GM12878 (cell line): ENCODE data around the gene NCAPD2. TPM values are rescaled to one million over a fixed set of nuclear protein-coding genes. Genes with fewer than 3 reads are reported as not detected.

Source experiments
- E2F8 ChIP-seq: fragments of 450-650 bp; IDR thresholded peaks from 2 replicates; pipeline ENCODE4 v1.6.1; 2018; ENCODE audit warnings: mild to moderate bottlenecking, low read depth, moderate library complexity; ENCODE audit not compliant: partially characterized antibody
- GATAD2B ChIP-seq: fragments of 450-650 bp; conservative IDR thresholded peaks from 2 replicates; pipeline ENCODE4 v1.6.1; 2017; ENCODE audit warnings: low read depth, mild to moderate bottlenecking, moderate library complexity
- IKZF1 ChIP-seq: fragments of 450-650 bp; conservative IDR thresholded peaks from 2 replicates; pipeline ENCODE4 v1.6.1; 2017; ENCODE audit warnings: antibody characterized with exemption, mild to moderate bottlenecking
- IKZF2 ChIP-seq, 2 experiments: fragments of 450-650 bp; IDR thresholded peaks; 2 replicates each; pipeline ENCODE4 v1.6.1; 2017; ENCODE audit warnings: mild to moderate bottlenecking in 2 of 2, moderate library complexity in 2 of 2
- IRF4 ChIP-seq: IDR thresholded peaks from 2 replicates; pipeline ENCODE4 v1.6.1; 2011; ENCODE audit warnings: low read depth, low read length
- NFYB ChIP-seq: IDR thresholded peaks from 2 replicates; pipeline ENCODE4 v1.6.1; 2011; ENCODE audit warnings: low read depth, mild to moderate bottlenecking, low read length, improper control_type of control experiment, moderate library complexity; ENCODE audit not compliant: insufficient read depth
- NR2F1 ChIP-seq: fragments of 450-650 bp; conservative IDR thresholded peaks from 2 replicates; pipeline ENCODE4 v1.6.1; 2017; ENCODE audit warnings: mild to moderate bottlenecking
- POLR2AphosphoS5 ChIP-seq: IDR thresholded peaks from 2 replicates; pipeline ENCODE4 v1.6.1; 2011; ENCODE audit warnings: mild to moderate bottlenecking, low read length, inconsistent platforms
- SMARCA5 ChIP-seq: fragments of 450-650 bp; IDR thresholded peaks from 2 replicates; pipeline ENCODE4 v1.6.1; 2017; ENCODE audit warnings: mild to moderate bottlenecking
- SMC3 ChIP-seq: IDR thresholded peaks from 2 replicates; pipeline ENCODE4 v1.6.1; 2011; ENCODE audit warnings: low read length, improper control_type of control experiment, borderline replicate concordance
- SP1 ChIP-seq: IDR thresholded peaks from one replicate; pipeline ENCODE4 v1.6.1; 2011; ENCODE audit warnings: low read depth, low read length
- TARDBP ChIP-seq: IDR thresholded peaks from 2 replicates; pipeline ENCODE4 v1.6.1; 2016; ENCODE audit warnings: borderline replicate concordance
- YBX1 ChIP-seq: fragments of 450-650 bp; IDR thresholded peaks from 2 replicates; pipeline ENCODE4 v1.6.1; 2016; ENCODE audit warnings: antibody characterized with exemption
- ZNF687 ChIP-seq: fragments of 450-650 bp; IDR thresholded peaks from 2 replicates; pipeline ENCODE4 v1.6.1; 2017; ENCODE audit warnings: mild to moderate bottlenecking, moderate library complexity
- polyA plus RNA-seq, 11 experiments: library from polyadenylated mRNA; depleted of rRNA in 4 of 11; unstranded in 6 of 11; stranded (reverse) in 5 of 11; fragments of >200 nt; fragmentation: Nextera tagmentation in 4 of 11; fragmentation: Illumina TruSeq in 1 of 11; extraction: Ambion mirVana in 4 of 11; extraction: Trizol in 1 of 11; gene quantifications; 1 replicate in 1 of 11; 2 replicates in 10 of 11; pipeline versions ENCODE4 v1.2.1 to v1.2.3, GENCODE V29; 2011 to 2016; ENCODE audit warnings: inconsistent platforms in 2 of 11, missing spikeins in 2 of 11, low read depth in 1 of 11
- total RNA-seq, 4 experiments: library from RNA; depleted of rRNA in 3 of 4; stranded (reverse); fragments of >200 nt in 3 of 4; fragmentation: Illumina TruSeq in 1 of 4; extraction: Trizol in 1 of 4; gene quantifications; 2 replicates each; pipeline versions ENCODE4 v1.2.1 to v1.2.3, GENCODE V29; 2013 to 2021
- TF ChIP-seq, protein P1 (sequence below): fragments of 450-650 bp; IDR thresholded peaks from 2 replicates; pipeline ENCODE4 v1.6.1; 2016; ENCODE audit warnings: mild to moderate bottlenecking, moderate library complexity, borderline replicate concordance
- TF ChIP-seq, protein P2 (sequence below): IDR thresholded peaks from 2 replicates; pipeline ENCODE4 v1.6.1; 2011; ENCODE audit warnings: borderline replicate concordance, low read depth, mild to moderate bottlenecking, moderate library complexity, mixed read lengths, low read length; ENCODE audit not compliant: insufficient read depth; ENCODE audit errors: extremely low read length
- TF ChIP-seq, protein P3 (sequence below): fragments of 450-650 bp; IDR thresholded peaks from 2 replicates; pipeline ENCODE4 v1.6.1; 2018; ENCODE audit warnings: borderline replicate concordance, mild to moderate bottlenecking; ENCODE audit not compliant: partially characterized antibody

Gene NCAPD2
- total and polyA plus RNA-seq, 10 of the 15 experiments (the other 5 are each of a cell fraction or from before 2014, with no cell fraction given) = 24.2 to 160 (median 110) TPM

DNA sequence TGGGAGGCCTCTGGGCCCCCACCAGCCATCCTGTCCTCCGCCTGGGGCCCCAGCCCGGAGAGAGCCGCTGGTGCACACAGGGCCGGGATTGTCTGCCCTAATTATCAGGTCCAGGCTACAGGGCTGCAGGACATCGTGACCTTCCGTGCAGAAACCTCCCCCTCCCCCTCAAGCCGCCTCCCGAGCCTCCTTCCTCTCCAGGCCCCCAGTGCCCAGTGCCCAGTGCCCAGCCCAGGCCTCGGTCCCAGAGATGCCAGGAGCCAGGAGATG lies 39.7 kb downstream of the NCAPD2 start (continued):
- TF ChIP-seq, protein P1, sequence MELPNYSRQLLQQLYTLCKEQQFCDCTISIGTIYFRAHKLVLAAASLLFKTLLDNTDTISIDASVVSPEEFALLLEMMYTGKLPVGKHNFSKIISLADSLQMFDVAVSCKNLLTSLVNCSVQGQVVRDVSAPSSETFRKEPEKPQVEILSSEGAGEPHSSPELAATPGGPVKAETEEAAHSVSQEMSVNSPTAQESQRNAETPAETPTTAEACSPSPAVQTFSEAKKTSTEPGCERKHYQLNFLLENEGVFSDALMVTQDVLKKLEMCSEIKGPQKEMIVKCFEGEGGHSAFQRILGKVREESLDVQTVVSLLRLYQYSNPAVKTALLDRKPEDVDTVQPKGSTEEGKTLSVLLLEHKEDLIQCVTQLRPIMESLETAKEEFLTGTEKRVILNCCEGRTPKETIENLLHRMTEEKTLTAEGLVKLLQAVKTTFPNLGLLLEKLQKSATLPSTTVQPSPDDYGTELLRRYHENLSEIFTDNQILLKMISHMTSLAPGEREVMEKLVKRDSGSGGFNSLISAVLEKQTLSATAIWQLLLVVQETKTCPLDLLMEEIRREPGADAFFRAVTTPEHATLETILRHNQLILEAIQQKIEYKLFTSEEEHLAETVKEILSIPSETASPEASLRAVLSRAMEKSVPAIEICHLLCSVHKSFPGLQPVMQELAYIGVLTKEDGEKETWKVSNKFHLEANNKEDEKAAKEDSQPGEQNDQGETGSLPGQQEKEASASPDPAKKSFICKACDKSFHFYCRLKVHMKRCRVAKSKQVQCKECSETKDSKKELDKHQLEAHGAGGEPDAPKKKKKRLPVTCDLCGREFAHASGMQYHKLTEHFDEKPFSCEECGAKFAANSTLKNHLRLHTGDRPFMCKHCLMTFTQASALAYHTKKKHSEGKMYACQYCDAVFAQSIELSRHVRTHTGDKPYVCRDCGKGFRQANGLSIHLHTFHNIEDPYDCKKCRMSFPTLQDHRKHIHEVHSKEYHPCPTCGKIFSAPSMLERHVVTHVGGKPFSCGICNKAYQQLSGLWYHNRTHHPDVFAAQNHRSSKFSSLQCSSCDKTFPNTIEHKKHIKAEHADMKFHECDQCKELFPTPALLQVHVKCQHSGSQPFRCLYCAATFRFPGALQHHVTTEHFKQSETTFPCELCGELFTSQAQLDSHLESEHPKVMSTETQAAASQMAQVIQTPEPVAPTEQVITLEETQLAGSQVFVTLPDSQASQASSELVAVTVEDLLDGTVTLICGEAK = no peak
- TF ChIP-seq IRF4 = no peak
- TF ChIP-seq, protein P2, sequence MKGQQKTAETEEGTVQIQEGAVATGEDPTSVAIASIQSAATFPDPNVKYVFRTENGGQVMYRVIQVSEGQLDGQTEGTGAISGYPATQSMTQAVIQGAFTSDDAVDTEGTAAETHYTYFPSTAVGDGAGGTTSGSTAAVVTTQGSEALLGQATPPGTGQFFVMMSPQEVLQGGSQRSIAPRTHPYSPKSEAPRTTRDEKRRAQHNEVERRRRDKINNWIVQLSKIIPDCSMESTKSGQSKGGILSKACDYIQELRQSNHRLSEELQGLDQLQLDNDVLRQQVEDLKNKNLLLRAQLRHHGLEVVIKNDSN = no peak
- TF ChIP-seq NR2F1 = peak; percentile 84
- no peak for TF ChIP-seq SMC3
- no peak for TF ChIP-seq YBX1
- TF ChIP-seq, protein P3, sequence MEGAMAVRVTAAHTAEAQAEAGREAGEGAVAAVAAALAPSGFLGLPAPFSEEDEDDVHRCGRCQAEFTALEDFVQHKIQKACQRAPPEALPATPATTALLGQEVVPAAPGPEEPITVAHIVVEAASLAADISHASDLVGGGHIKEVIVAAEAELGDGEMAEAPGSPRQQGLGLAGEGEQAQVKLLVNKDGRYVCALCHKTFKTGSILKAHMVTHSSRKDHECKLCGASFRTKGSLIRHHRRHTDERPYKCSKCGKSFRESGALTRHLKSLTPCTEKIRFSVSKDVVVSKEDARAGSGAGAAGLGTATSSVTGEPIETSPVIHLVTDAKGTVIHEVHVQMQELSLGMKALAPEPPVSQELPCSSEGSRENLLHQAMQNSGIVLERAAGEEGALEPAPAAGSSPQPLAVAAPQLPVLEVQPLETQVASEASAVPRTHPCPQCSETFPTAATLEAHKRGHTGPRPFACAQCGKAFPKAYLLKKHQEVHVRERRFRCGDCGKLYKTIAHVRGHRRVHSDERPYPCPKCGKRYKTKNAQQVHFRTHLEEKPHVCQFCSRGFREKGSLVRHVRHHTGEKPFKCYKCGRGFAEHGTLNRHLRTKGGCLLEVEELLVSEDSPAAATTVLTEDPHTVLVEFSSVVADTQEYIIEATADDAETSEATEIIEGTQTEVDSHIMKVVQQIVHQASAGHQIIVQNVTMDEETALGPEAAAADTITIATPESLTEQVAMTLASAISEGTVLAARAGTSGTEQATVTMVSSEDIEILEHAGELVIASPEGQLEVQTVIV = no peak
- 0 out of 2 replicates have a peak, but pooled peaks have one; percentile 36 for TF ChIP-seq ZNF687
- TF ChIP-seq IKZF1 = peak; percentile 75
- TF ChIP-seq NFYB = no peak
- no peak for TF ChIP-seq TARDBP
- no peak for TF ChIP-seq E2F8
- no peak for TF ChIP-seq SP1
- peak; percentile 67; a peak in 3 of 4 replicates for TF ChIP-seq IKZF2 (IDR thresholded peaks at IDR 0.05)
- TF ChIP-seq SMARCA5 = peak; percentile 46; the same call in 1 of the 2 replicates
- TF ChIP-seq GATAD2B = peak; percentile 83
- TF ChIP-seq POLR2AphosphoS5 = no peak
